Hypothalamus (tissue), 51 donors: ENCODE results near the gene TRIM14.
"Not testable (repeated sequence)": the region's sequence is repeated elsewhere in the genome, so short reads cannot be mapped to it uniquely, and the experiment has no call there.

Source experiments
- DNase-seq, 51 donors: peaks; one replicate each; lab custom pipeline; 2025; lab: John Stamatoyannopoulos, UW

Gene TRIM14

GRCh38 chr9:98117097-98117496, 1.9 kb downstream of the TRIM14 start:
- not testable (repeated sequence) for DNase-seq

- no peak for DNase-seq
These were observed 10.0 kb downstream of the TRIM14 start for GRCh38 chr9:98109052-98109451.

GRCh38 chr9:98108531-98109031, 10.4 kb downstream of the TRIM14 start:
- DNase-seq, result no peak

GRCh38 chr9:98107926-98108325, 11.1 kb downstream of the TRIM14 start:
- no peak for DNase-seq

- no peak for DNase-seq
These were observed 14.0 kb downstream of the TRIM14 start for GRCh38 chr9:98105006-98105405.

GRCh38 chr9:98104445-98104881, 14.6 kb downstream of the TRIM14 start:
- DNase-seq, result no peak

- no peak for DNase-seq
These were observed 17.2 kb downstream of the TRIM14 start for GRCh38 chr9:98101868-98102273.

- DNase-seq, result no peak
These were observed 17.6 kb downstream of the TRIM14 start for GRCh38 chr9:98101416-98101815.

- no peak for DNase-seq
These were observed 18.6 kb downstream of the TRIM14 start for GRCh38 chr9:98100456-98100855.

GRCh38 chr9:98099898-98100297, 19.1 kb downstream of the TRIM14 start:
- DNase-seq, result no peak

GRCh38 chr9:98099346-98099745, 19.7 kb downstream of the TRIM14 start:
- DNase-seq, result no peak

GRCh38 chr9:98097836-98098235, 21.2 kb downstream of the TRIM14 start:
- DNase-seq, result no peak

- no peak for DNase-seq
These were observed 22.9 kb downstream of the TRIM14 start for GRCh38 chr9:98096091-98096490.

GRCh38 chr9:98095401-98095800, 23.6 kb downstream of the TRIM14 start:
- DNase-seq, result no peak

- no peak for DNase-seq
These were observed 24.2 kb downstream of the TRIM14 start for GRCh38 chr9:98094851-98095250.

- DNase-seq, result no peak
These were observed 24.7 kb downstream of the TRIM14 start for GRCh38 chr9:98094316-98094715.

- no peak for DNase-seq
These were observed 26.4 kb downstream of the TRIM14 start for GRCh38 chr9:98092613-98092931.

- no peak for DNase-seq
These were observed 27.0 kb downstream of the TRIM14 start for GRCh38 chr9:98091735-98092612.

- not testable (repeated sequence) for DNase-seq
These were observed 28.3 kb downstream of the TRIM14 start for GRCh38 chr9:98090674-98091073.

GRCh38 chr9:98087420-98088354, 31.3 kb downstream of the TRIM14 start:
- DNase-seq, result peak in 3 of 51 donors; percentile 15 to 25 (median 23)

- no peak for DNase-seq
These were observed 32.6 kb downstream of the TRIM14 start for GRCh38 chr9:98086461-98086860.
